Smooth muscle cell (in vitro differentiated cells): ENCODE measurements around the gene AGO4. TPM values are rescaled to one million over a fixed set of nuclear protein-coding genes. Genes with fewer than 3 reads are reported as not detected.

Source experiments
- DNase-seq: peaks from one replicate; lab custom pipeline; 2025; ENCODE audit not compliant: unreplicated experiment; lab: John Stamatoyannopoulos, UW
- H2AFZ ChIP-seq: fragments of 200-600 bp; sonication (generic); 2 replicates; pipeline ENCODE4 v1.6.0; 2016; ENCODE audit warnings: antibody characterized with exemption, low read depth, mild to moderate bottlenecking
- H3F3A ChIP-seq: fragments of 200-600 bp; sonication (generic); 2 replicates; pipeline ENCODE4 v1.6.0; 2017; ENCODE audit warnings: antibody characterized with exemption, low read depth
- H3K27ac ChIP-seq: fragments of 200-600 bp; sonication (generic); 2 replicates; pipeline ENCODE4 v1.5.1; 2016; ENCODE audit warnings: low read depth, mild to moderate bottlenecking
- H3K27me3 ChIP-seq: fragments of 200-600 bp; sonication (generic); 2 replicates; pipeline ENCODE4 v1.6.1; 2016; ENCODE audit warnings: low read depth, mild to moderate bottlenecking
- H3K36me3 ChIP-seq: fragments of 200-600 bp; sonication (generic); 2 replicates; pipeline ENCODE4 v1.5.1; 2016; ENCODE audit warnings: low read depth
- H3K4me1 ChIP-seq: fragments of 200-600 bp; sonication (generic); 2 replicates; pipeline ENCODE4 v1.5.1; 2016; ENCODE audit warnings: low read depth
- H3K4me2 ChIP-seq: fragments of 200-600 bp; sonication (generic); 2 replicates; pipeline ENCODE4 v1.6.0; 2016; ENCODE audit warnings: mild to moderate bottlenecking
- H3K4me3 ChIP-seq: fragments of 200-600 bp; sonication (generic); 2 replicates; pipeline ENCODE4 v1.5.1; 2016; ENCODE audit warnings: mild to moderate bottlenecking
- H3K79me2 ChIP-seq: fragments of 200-600 bp; sonication (generic); 2 replicates; pipeline ENCODE4 v1.6.0; 2016; ENCODE audit warnings: low read depth, mild to moderate bottlenecking
- H3K9ac ChIP-seq: fragments of 200-600 bp; sonication (generic); 2 replicates; pipeline ENCODE4 v1.6.0; 2016; ENCODE audit warnings: low read depth
- H3K9me3 ChIP-seq: fragments of 200-600 bp; sonication (generic); replicated peaks from 2 replicates; pipeline ENCODE4 v1.5.1; 2016; ENCODE audit warnings: low read depth
- H4K20me1 ChIP-seq: fragments of 200-600 bp; sonication (generic); 2 replicates; pipeline ENCODE4 v1.6.0; 2016; ENCODE audit warnings: low read depth
- CTCF ChIP-seq: fragments of 200-600 bp; sonication (generic); IDR thresholded peaks from 2 replicates; pipeline ENCODE4 v1.5.1; 2017; ENCODE audit warnings: borderline replicate concordance, mild to moderate bottlenecking, antibody characterized with exemption; ENCODE audit not compliant: insufficient read depth, poor library complexity, severe bottlenecking
- WGBS: methylation state at CpG from one replicate; pipeline ENCODE4 v1.1.7; 2016; ENCODE audit warnings: low lambda C conversion rate; 5-methylcytosine and 5-hydroxymethylcytosine counted together
- polyA plus RNA-seq: library from polyadenylated mRNA; unstranded; fragments of >200 nt; fragmentation: Nextera tagmentation; extraction: Ambion mirVana; gene quantifications from 2 replicates; pipeline ENCODE4 v1.2.1, GENCODE V29; 2016
- total RNA-seq: library from RNA; depleted of rRNA; stranded (reverse); fragments of >200 nt; gene quantifications from 2 replicates; pipeline ENCODE4 v1.2.3, GENCODE V29; 2014

Gene AGO4
- total and polyA plus RNA-seq, 2 experiments from 2014 or later: 5.8 to 10.7 TPM

GRCh38 chr1:35835398-35835797, 27.6 kb downstream of the AGO4 start:
- no peak for TF ChIP-seq CTCF
- no peaks in the 10 kb centered on the region for H3K4me1 ChIP-seq
- no peaks in the 10 kb centered on the region for H3K27me3 ChIP-seq
- no peak overlapping the region for H3K4me2 ChIP-seq
- peaks cover 12% of the 10 kb centered on the region for H3K36me3 ChIP-seq
- no peaks in the 10 kb centered on the region for H4K20me1 ChIP-seq
- 72% methylated on average over 2 of the region's 2 CpGs for WGBS
- no peaks in the 10 kb centered on the region for H3K9me3 ChIP-seq
- no peaks in the 10 kb centered on the region for H3F3A ChIP-seq
- H3K9ac ChIP-seq: no peak overlapping the region
- H2AFZ ChIP-seq: no peak overlapping the region
- no peak overlapping the region for H3K27ac ChIP-seq
- H3K4me3 ChIP-seq: no peak overlapping the region
- H3K79me2 ChIP-seq: no peaks in the 10 kb centered on the region
- DNase-seq: no peak

GRCh38 chr1:35836734-35837133, 28.9 kb downstream of the AGO4 start:
- H3K79me2 ChIP-seq: no peaks in the 10 kb centered on the region
- H3F3A ChIP-seq: no peaks in the 10 kb centered on the region
- WGBS: 100% methylated on average over 1 of the region's 1 CpG
- peaks cover 9% of the 10 kb centered on the region for H3K36me3 ChIP-seq
- H3K9me3 ChIP-seq: no peaks in the 10 kb centered on the region
- no peak for DNase-seq
- no peaks in the 10 kb centered on the region for H3K27me3 ChIP-seq
- no peak overlapping the region for H3K4me3 ChIP-seq
- no peak overlapping the region for H2AFZ ChIP-seq
- H3K27ac ChIP-seq: no peak overlapping the region
- H3K4me1 ChIP-seq: no peaks in the 10 kb centered on the region
- no peak overlapping the region for H3K9ac ChIP-seq
- no peak overlapping the region for H3K4me2 ChIP-seq
- H4K20me1 ChIP-seq: no peaks in the 10 kb centered on the region
- TF ChIP-seq CTCF: no peak

GRCh38 chr1:35838693-35839245, 31.0 kb downstream of the AGO4 start:
- H2AFZ ChIP-seq: no peak overlapping the region
- no peak overlapping the region for H3K4me2 ChIP-seq
- H3K9ac ChIP-seq: no peak overlapping the region
- no peaks in the 10 kb centered on the region for H4K20me1 ChIP-seq
- no peaks in the 10 kb centered on the region for H3K9me3 ChIP-seq
- H3K27me3 ChIP-seq: no peaks in the 10 kb centered on the region
- no peak for TF ChIP-seq CTCF
- over 99% methylated on average over 8 of the region's 8 CpGs for WGBS
- peaks cover 19% of the 10 kb centered on the region for H3K36me3 ChIP-seq
- no peaks in the 10 kb centered on the region for H3K79me2 ChIP-seq
- no peaks in the 10 kb centered on the region for H3F3A ChIP-seq
- H3K4me3 ChIP-seq: no peak overlapping the region
- H3K27ac ChIP-seq: no peak overlapping the region
- DNase-seq: no peak
- H3K4me1 ChIP-seq: no peaks in the 10 kb centered on the region

- TF ChIP-seq CTCF: no peak
- no peaks in the 10 kb centered on the region for H3K27me3 ChIP-seq
- no peak overlapping the region for H3K4me2 ChIP-seq
- no peaks in the 10 kb centered on the region for H3F3A ChIP-seq
- H4K20me1 ChIP-seq: no peaks in the 10 kb centered on the region
- no peaks in the 10 kb centered on the region for H3K9me3 ChIP-seq
- peaks cover 10% of the 10 kb centered on the region for H3K36me3 ChIP-seq
- H3K27ac ChIP-seq: no peak overlapping the region
- WGBS: 96% methylated on average over 1 of the region's 1 CpG
- no peak for DNase-seq
- H3K4me3 ChIP-seq: no peak overlapping the region
- H3K4me1 ChIP-seq: no peaks in the 10 kb centered on the region
- no peaks in the 10 kb centered on the region for H3K79me2 ChIP-seq
- H2AFZ ChIP-seq: no peak overlapping the region
- no peak overlapping the region for H3K9ac ChIP-seq
These were observed 37.0 kb downstream of the AGO4 start for GRCh38 chr1:35844826-35845225.
